HCT116 (cell line): ENCODE measurements around the gene LRRC8B. TPM values are rescaled to one million over a fixed set of nuclear protein-coding genes. Genes with fewer than 3 reads are reported as not detected.

ENCODE experiments used
- ATAC-seq: fragments of 200-7000 bp; cut with Tn5 transposase; 2 replicates; pipeline ENCODE4 v1.9.1; 2020; ENCODE audit warnings: mild to moderate bottlenecking, moderate library complexity
- BruUV-seq: library from RNA; stranded (reverse); fragments of 400-500 nt; replicated peaks from 2 replicates; lab custom pipeline; 2021; lab: Mats Ljungman, UMichigan
- CTCF ChIA-PET: fragments of 300-600 bp; sonication (Branson Sonifier 250); formaldehyde crosslinking; loops from one replicate; lab custom pipeline; 2021; ENCODE audit warnings: antibody characterized with exemption; lab: Charles Lee
- POLR2A ChIA-PET: fragments of 300-600, 350-600 bp; sonication (Branson Sonifier 250); formaldehyde crosslinking; loops from one replicate; lab custom pipeline; 2021; ENCODE audit warnings: antibody characterized with exemption; lab: Charles Lee
- RAD21 ChIA-PET, 2 experiments: fragments of 300-600 bp; sonication (Branson Sonifier 250); formaldehyde crosslinking; loops; one replicate each; lab custom pipeline; 2023; ENCODE audit warnings: low total read pairs in 2 of 2; ENCODE audit not compliant: uncharacterized antibody in 2 of 2, unreplicated experiment in 2 of 2, low non-redundant PET in 1 of 2; lab: Charles Lee
- DNase-seq: peaks from one replicate; pipeline ENCODE4 v3.0.0-alpha.2; 2010; ENCODE audit warnings: low read depth, low spot score
- H2AFZ ChIP-seq: fragments of 200-600 bp; shearing (Covaris generic), sonication (generic); 2 replicates; pipeline ENCODE4 v1.6.1; 2017; ENCODE audit warnings: low read depth, mixed run types, mixed read lengths, antibody characterized with exemption, low read length; ENCODE audit not compliant: poor library complexity, severe bottlenecking
- H3K27ac ChIP-seq: 2 replicates; pipeline ENCODE4 v1.5.1; 2012; ENCODE audit warnings: low read depth, low read length
- H3K27me3 ChIP-seq: fragments of 200-600 bp; sonication (generic); 2 replicates; pipeline ENCODE4 v1.6.1; 2016; ENCODE audit warnings: mixed run types, low read length, mixed read lengths; ENCODE audit not compliant: insufficient read depth
- H3K36me3 ChIP-seq, 2 experiments: fragments of 200-500 bp in 1 of 2; fragments of 200-600 bp in 1 of 2; sonication (Bioruptor generic) in 1 of 2; sonication (generic) in 1 of 2; 2 replicates each; pipeline versions ENCODE4 v1.5.1 to v1.6.1; 2014 to 2016; ENCODE audit warnings: low read length in 2 of 2, inconsistent platforms in 1 of 2, mixed read lengths in 1 of 2, mixed run types in 1 of 2; ENCODE audit not compliant: insufficient read depth in 2 of 2, control insufficient read depth in 1 of 2
- H3K4me1 ChIP-seq, 2 experiments: fragments of 200-600 bp in 1 of 2; sonication (generic) in 1 of 2; 2 replicates each; pipeline versions ENCODE4 v1.5.1 to v1.6.1; 2012 to 2017; ENCODE audit warnings: low read length in 2 of 2, inconsistent platforms in 1 of 2, mild to moderate bottlenecking in 1 of 2, mixed read lengths in 1 of 2, mixed run types in 1 of 2, moderate library complexity in 1 of 2; ENCODE audit not compliant: insufficient read depth in 2 of 2, control insufficient read depth in 1 of 2
- H3K4me2 ChIP-seq: fragments of 200-600 bp; sonication (generic); 2 replicates; pipeline ENCODE4 v1.6.1; 2017; ENCODE audit warnings: mixed run types, low read length, mixed read lengths
- H3K4me3 ChIP-seq, 2 experiments: fragments of 200-600 bp in 1 of 2; sonication (generic) in 1 of 2; replicated peaks in 1 of 2; 2 replicates each; pipeline ENCODE4 v1.5.1; 2011 to 2016; ENCODE audit warnings: low read length in 2 of 2, control low read depth in 1 of 2, low read depth in 1 of 2, mild to moderate bottlenecking in 1 of 2, mixed read lengths in 1 of 2, mixed run types in 1 of 2
- H3K79me2 ChIP-seq: fragments of 200-600 bp; sonication (generic); 2 replicates; pipeline ENCODE4 v1.6.1; 2017; ENCODE audit warnings: mild to moderate bottlenecking, mixed run types, low read length, moderate library complexity, mixed read lengths; ENCODE audit not compliant: insufficient read depth
- H3K9ac ChIP-seq: fragments of 200-600 bp; sonication (generic); 2 replicates; pipeline ENCODE4 v1.6.1; 2016; ENCODE audit warnings: low read length, mixed read lengths
- H3K9me2 ChIP-seq: fragments of 200-600 bp; sonication (generic), shearing (Covaris generic); 2 replicates; pipeline ENCODE4 v1.6.1; 2017; ENCODE audit warnings: mixed run types, mild to moderate bottlenecking, moderate library complexity; ENCODE audit not compliant: insufficient read depth
- H3K9me3 ChIP-seq, 2 experiments: fragments of 200-500 bp in 1 of 2; fragments of 200-600 bp in 1 of 2; sonication (Bioruptor generic) in 1 of 2; sonication (generic) in 1 of 2; 2 replicates each; pipeline ENCODE4 v1.6.1; 2014 to 2017; ENCODE audit warnings: low read length in 2 of 2, mixed read lengths in 2 of 2, inconsistent platforms in 1 of 2, low read depth in 1 of 2, mild to moderate bottlenecking in 1 of 2, mixed run types in 1 of 2, moderate library complexity in 1 of 2; ENCODE audit not compliant: control insufficient read depth in 1 of 2, insufficient read depth in 1 of 2
- H4K20me1 ChIP-seq: fragments of 200-600 bp; sonication (generic), shearing (Covaris generic); 2 replicates; pipeline ENCODE4 v1.6.1; 2017; ENCODE audit warnings: mixed run types, mild to moderate bottlenecking, moderate library complexity; ENCODE audit not compliant: insufficient read depth
- CBX3 ChIP-seq: IDR thresholded peaks from 2 replicates; pipeline ENCODE4 v1.6.1; 2012; ENCODE audit warnings: low read depth
- CEBPB ChIP-seq: IDR thresholded peaks from 2 replicates; pipeline ENCODE4 v1.6.1; 2012; ENCODE audit warnings: low read depth
- EGR1 ChIP-seq: IDR thresholded peaks from 2 replicates; pipeline ENCODE4 v1.6.1; 2012; ENCODE audit warnings: low read depth
- ELF1 ChIP-seq: IDR thresholded peaks from 2 replicates; pipeline ENCODE4 v1.6.1; 2012; ENCODE audit warnings: low read depth, borderline replicate concordance
- EZH2 ChIP-seq: fragments of 200-600 bp; sonication (generic); IDR thresholded peaks from 2 replicates; pipeline ENCODE4 v1.6.1; 2017; ENCODE audit warnings: antibody characterized with exemption, mixed run types
- FOSL1 ChIP-seq: IDR thresholded peaks from 2 replicates; pipeline ENCODE4 v1.6.1; 2012; ENCODE audit warnings: low read depth
- JUND ChIP-seq: IDR thresholded peaks from 2 replicates; pipeline ENCODE4 v1.6.1; 2012
- POLR2A ChIP-seq: IDR thresholded peaks from 2 replicates; pipeline ENCODE4 v1.7.0; 2011; ENCODE audit warnings: borderline replicate concordance; ENCODE audit not compliant: insufficient read depth, insufficient read length; ENCODE audit errors: extremely low read depth
- SRF ChIP-seq: IDR thresholded peaks from 2 replicates; pipeline ENCODE4 v1.6.1; 2012; ENCODE audit warnings: low read depth
- TCF7L2 ChIP-seq: IDR thresholded peaks from 2 replicates; pipeline ENCODE4 v1.7.0; 2011; ENCODE audit warnings: borderline replicate concordance, inconsistent platforms; ENCODE audit not compliant: insufficient read depth, insufficient read length; ENCODE audit errors: extremely low read depth
- YY1 ChIP-seq: IDR thresholded peaks from 2 replicates; pipeline ENCODE4 v1.6.1; 2011; ENCODE audit warnings: low read length, low read depth, moderate library complexity, mild to moderate bottlenecking; ENCODE audit not compliant: insufficient replicate concordance; ENCODE audit errors: extremely low read depth
- ZFX ChIP-seq: fragments of 450-650 bp; IDR thresholded peaks from 2 replicates; pipeline ENCODE4 v1.6.1; 2017
- intact Hi-C: fragments of 100-400 bp; cut with micrococcal nuclease; formaldehyde crosslinking; loops from 2 replicates; pipeline ENCODE4 v1.10.0; 2022
- total RNA-seq: library from RNA; stranded (reverse); gene quantifications from one replicate; pipeline ENCODE4 v1.2.1, GENCODE V29; 2021; ENCODE audit not compliant: unreplicated experiment
- TF ChIP-seq, protein P1 (sequence below), 3 experiments: fragments of 200-600 bp in 1 of 3; sonication (generic) in 1 of 3; IDR thresholded peaks in 2 of 3; conservative IDR thresholded peaks in 1 of 3; 2 replicates each; pipeline ENCODE4 v1.5.1; 2012 to 2017; ENCODE audit warnings: low read depth in 2 of 3, low read length in 2 of 3, antibody characterized with exemption in 1 of 3, borderline replicate concordance in 1 of 3, control low read depth in 1 of 3, mild to moderate bottlenecking in 1 of 3, mixed read lengths in 1 of 3, mixed run types in 1 of 3, moderate library complexity in 1 of 3; ENCODE audit not compliant: insufficient read depth in 1 of 3
- TF ChIP-seq, protein P2 (sequence below): IDR thresholded peaks from 2 replicates; pipeline ENCODE4 v1.6.1; 2012
- TF ChIP-seq, protein P3 (sequence below): IDR thresholded peaks from 2 replicates; pipeline ENCODE4 v1.6.1; 2012
- TF ChIP-seq, protein P4 (sequence below): IDR thresholded peaks from 2 replicates; pipeline ENCODE4 v1.6.1; 2012; ENCODE audit warnings: low read depth

Gene LRRC8B
- total RNA-seq, 1 experiment from 2014 or later, result 17.9 TPM

DNA sequence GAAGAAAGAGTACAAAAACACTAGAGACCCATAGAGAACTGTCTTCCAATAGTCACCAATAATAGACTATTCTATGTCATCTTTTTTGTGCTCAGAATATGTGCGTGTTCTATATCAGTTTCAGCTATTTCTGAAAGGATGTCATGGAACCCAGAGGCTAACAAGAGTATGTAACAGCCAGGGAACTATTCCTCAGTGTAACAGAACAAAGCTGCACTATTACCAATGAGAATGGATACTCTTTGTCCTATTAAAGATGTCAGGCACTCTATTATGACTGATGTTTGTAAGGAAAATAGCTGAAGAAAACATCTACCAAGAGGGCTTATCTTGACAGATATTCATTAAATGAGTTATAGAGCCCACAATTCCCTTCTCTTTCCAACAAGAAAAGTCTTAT, 99.7 kb downstream of the LRRC8B start:
- Histone ChIP-seq H3K36me3 (no peaks in the 10 kb centered on the region), H3K27me3 (no peaks in the 10 kb centered on the region), H3K4me2 (no peak overlapping the region), H3K9me2 (no peaks in the 10 kb centered on the region), H3K9me3 (no peaks in the 10 kb centered on the region), H3K27ac (no peak overlapping the region), H3K4me3 (no peak overlapping the region), H3K79me2 (no peaks in the 10 kb centered on the region), H3K4me1 (no peaks in the 10 kb centered on the region), H3K9ac (no peak overlapping the region), H4K20me1 (no peaks in the 10 kb centered on the region), H2AFZ (no peak overlapping the region)
- TF ChIP-seq ZFX, result no peak
- no peak for TF ChIP-seq EZH2
- no peak for TF ChIP-seq SRF
- TF ChIP-seq FOSL1, result no peak
- no peak for TF ChIP-seq YY1
- TF ChIP-seq, protein P1, sequence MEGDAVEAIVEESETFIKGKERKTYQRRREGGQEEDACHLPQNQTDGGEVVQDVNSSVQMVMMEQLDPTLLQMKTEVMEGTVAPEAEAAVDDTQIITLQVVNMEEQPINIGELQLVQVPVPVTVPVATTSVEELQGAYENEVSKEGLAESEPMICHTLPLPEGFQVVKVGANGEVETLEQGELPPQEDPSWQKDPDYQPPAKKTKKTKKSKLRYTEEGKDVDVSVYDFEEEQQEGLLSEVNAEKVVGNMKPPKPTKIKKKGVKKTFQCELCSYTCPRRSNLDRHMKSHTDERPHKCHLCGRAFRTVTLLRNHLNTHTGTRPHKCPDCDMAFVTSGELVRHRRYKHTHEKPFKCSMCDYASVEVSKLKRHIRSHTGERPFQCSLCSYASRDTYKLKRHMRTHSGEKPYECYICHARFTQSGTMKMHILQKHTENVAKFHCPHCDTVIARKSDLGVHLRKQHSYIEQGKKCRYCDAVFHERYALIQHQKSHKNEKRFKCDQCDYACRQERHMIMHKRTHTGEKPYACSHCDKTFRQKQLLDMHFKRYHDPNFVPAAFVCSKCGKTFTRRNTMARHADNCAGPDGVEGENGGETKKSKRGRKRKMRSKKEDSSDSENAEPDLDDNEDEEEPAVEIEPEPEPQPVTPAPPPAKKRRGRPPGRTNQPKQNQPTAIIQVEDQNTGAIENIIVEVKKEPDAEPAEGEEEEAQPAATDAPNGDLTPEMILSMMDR (IDR thresholded peaks at IDR 0.05 in 2 of 3, conservative IDR thresholded peaks at IDR 0.05 in 1 of 3; ENCODE audit: borderline replicate concordance in 1 of 3, insufficient read depth in 1 of 3, low read depth in 2 of 3, low read length in 2 of 3), result no peak
- TF ChIP-seq JUND, result no peak
- TF ChIP-seq, protein P2, sequence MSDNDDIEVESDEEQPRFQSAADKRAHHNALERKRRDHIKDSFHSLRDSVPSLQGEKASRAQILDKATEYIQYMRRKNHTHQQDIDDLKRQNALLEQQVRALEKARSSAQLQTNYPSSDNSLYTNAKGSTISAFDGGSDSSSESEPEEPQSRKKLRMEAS, result no peak
- TF ChIP-seq CEBPB, result no peak
- TF ChIP-seq POLR2A, result no peak
- TF ChIP-seq ELF1, result no peak
- TF ChIP-seq, protein P3, sequence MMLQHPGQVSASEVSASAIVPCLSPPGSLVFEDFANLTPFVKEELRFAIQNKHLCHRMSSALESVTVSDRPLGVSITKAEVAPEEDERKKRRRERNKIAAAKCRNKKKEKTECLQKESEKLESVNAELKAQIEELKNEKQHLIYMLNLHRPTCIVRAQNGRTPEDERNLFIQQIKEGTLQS, result no peak
- no peak for TF ChIP-seq EGR1
- TF ChIP-seq CBX3, result no peak
- TF ChIP-seq, protein P4, sequence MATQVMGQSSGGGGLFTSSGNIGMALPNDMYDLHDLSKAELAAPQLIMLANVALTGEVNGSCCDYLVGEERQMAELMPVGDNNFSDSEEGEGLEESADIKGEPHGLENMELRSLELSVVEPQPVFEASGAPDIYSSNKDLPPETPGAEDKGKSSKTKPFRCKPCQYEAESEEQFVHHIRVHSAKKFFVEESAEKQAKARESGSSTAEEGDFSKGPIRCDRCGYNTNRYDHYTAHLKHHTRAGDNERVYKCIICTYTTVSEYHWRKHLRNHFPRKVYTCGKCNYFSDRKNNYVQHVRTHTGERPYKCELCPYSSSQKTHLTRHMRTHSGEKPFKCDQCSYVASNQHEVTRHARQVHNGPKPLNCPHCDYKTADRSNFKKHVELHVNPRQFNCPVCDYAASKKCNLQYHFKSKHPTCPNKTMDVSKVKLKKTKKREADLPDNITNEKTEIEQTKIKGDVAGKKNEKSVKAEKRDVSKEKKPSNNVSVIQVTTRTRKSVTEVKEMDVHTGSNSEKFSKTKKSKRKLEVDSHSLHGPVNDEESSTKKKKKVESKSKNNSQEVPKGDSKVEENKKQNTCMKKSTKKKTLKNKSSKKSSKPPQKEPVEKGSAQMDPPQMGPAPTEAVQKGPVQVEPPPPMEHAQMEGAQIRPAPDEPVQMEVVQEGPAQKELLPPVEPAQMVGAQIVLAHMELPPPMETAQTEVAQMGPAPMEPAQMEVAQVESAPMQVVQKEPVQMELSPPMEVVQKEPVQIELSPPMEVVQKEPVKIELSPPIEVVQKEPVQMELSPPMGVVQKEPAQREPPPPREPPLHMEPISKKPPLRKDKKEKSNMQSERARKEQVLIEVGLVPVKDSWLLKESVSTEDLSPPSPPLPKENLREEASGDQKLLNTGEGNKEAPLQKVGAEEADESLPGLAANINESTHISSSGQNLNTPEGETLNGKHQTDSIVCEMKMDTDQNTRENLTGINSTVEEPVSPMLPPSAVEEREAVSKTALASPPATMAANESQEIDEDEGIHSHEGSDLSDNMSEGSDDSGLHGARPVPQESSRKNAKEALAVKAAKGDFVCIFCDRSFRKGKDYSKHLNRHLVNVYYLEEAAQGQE, result no peak
- no peak for TF ChIP-seq TCF7L2
- BruUV-seq, result no TSS peak
- ChIA-PET CTCF (interaction anchor here (1.4 kb wide), 1 partner anchor 139 kb away, joined by 4 read pairs; no protein-coding TSS in a partner anchor), POLR2A (no interaction called here), RAD21 (no interaction called here)
- intact Hi-C loops, result loop anchor here (10.0 kb wide), 1 partner anchor 350 kb away; no protein-coding TSS in a partner anchor
- no peak for DNase-seq
- ATAC-seq, result no peak
